Muscle of leg (tissue), 16 donors: ENCODE data around the gene FCRL4. TPM values are rescaled to one million over a fixed set of nuclear protein-coding genes. Genes with fewer than 3 reads are reported as not detected.

Source experiments
- DNase-seq: peaks from one replicate; pipeline ENCODE4 v3.0.0; 2013
- H3K27ac ChIP-seq: one replicate; pipeline ENCODE4 v1.5.1; 2013; ENCODE audit warnings: mild to moderate bottlenecking, low read length, control low read depth
- H3K27me3 ChIP-seq: one replicate; pipeline ENCODE4 v1.6.1; 2013; ENCODE audit warnings: low read length; ENCODE audit not compliant: control insufficient read depth, insufficient read depth
- H3K36me3 ChIP-seq: one replicate; pipeline ENCODE4 v1.6.1; 2013; ENCODE audit warnings: low read length; ENCODE audit not compliant: control insufficient read depth, insufficient read depth
- H3K4me1 ChIP-seq: one replicate; pipeline ENCODE4 v1.6.1; 2013; ENCODE audit warnings: low read length; ENCODE audit not compliant: control insufficient read depth, insufficient read depth
- H3K4me3 ChIP-seq: one replicate; pipeline ENCODE4 v1.5.1; 2013; ENCODE audit warnings: low read length, control low read depth
- H3K9me3 ChIP-seq: replicated peaks from 2 replicates; pipeline ENCODE4 v1.6.1; 2013; ENCODE audit warnings: low read depth, low read length; ENCODE audit not compliant: control insufficient read depth
- WGBS: methylation state at CpG from one replicate; pipeline ENCODE4 v1.1.5; 2013; ENCODE audit warnings: missing lambda C conversion rate; ENCODE audit not compliant: insufficient coverage; 5-methylcytosine and 5-hydroxymethylcytosine counted together
- long read RNA-seq, 11 donors: transcript quantifications; one replicate each; lab custom pipeline, GENCODE V29; 2026
- polyA plus RNA-seq, 8 donors: library from polyadenylated mRNA; unstranded; fragments of 120-200 nt; gene quantifications; one replicate each; pipeline versions ENCODE4 v1.2.1 to v1.2.3, GENCODE V29; 2013; ENCODE audit warnings: inconsistent platforms in 1 of 8, low replicate concordance in 1 of 8; ENCODE audit not compliant: insufficient read length in 8 of 8, insufficient read depth in 1 of 8
- total RNA-seq: library from RNA; stranded (reverse); fragments of 120-200 nt; gene quantifications from one replicate; pipeline ENCODE4 v1.2.4, GENCODE V29; 2013

FCRL4 gene
- total RNA-seq = not detected
- not detected for polyA plus RNA-seq
- long read RNA-seq, donor 1 = 0 reads
- long read RNA-seq, donor 2 = 0 reads
- long read RNA-seq, donor 3 = 0 reads
- long read RNA-seq, donor 4 = 0 reads
- long read RNA-seq, donor 5 = 0 reads
- long read RNA-seq, donor 6 = 0 reads
- long read RNA-seq, donor 7 = 0 reads
- long read RNA-seq, donor 8 = 0 reads
- long read RNA-seq, donor 9 = 0 reads
- long read RNA-seq, donor 10 = 0 reads
- long read RNA-seq, donor 11 = 0 reads

GRCh38 chr1:157597959-157598667, at the start of gene FCRL4:
Gene FCRL4 (minus strand): TSS chr1:157598085. CDS start chr1:157597944, 141 bp downstream.
- no peaks in the 10 kb centered on the region for H3K36me3 ChIP-seq
- no peak for DNase-seq
- no peaks in the 10 kb centered on the region for H3K9me3 ChIP-seq
- no peaks in the 10 kb centered on the region for H3K4me1 ChIP-seq
- no peak within 1 kb of the TSS for H3K27ac ChIP-seq
- WGBS = 60% methylated on average over 1 of the region's 2 CpGs
- H3K4me3 ChIP-seq = no peak within 1 kb of the TSS
- H3K27me3 ChIP-seq = peaks cover 2% of the 10 kb centered on the region

- DNase-seq = peak; percentile 5
- no peak overlapping the region for H3K27ac ChIP-seq
- H3K9me3 ChIP-seq = no peaks in the 10 kb centered on the region
- no peaks in the 10 kb centered on the region for H3K36me3 ChIP-seq
- H3K4me3 ChIP-seq = no peak overlapping the region
- H3K27me3 ChIP-seq = no peaks in the 10 kb centered on the region
- H3K4me1 ChIP-seq = no peaks in the 10 kb centered on the region
Observed at GRCh38 chr1:157646144-157646543, 48.3 kb upstream of the FCRL4 start.

- no peaks in the 10 kb centered on the region for H3K9me3 ChIP-seq
- H3K27ac ChIP-seq = no peak overlapping the region
- no peaks in the 10 kb centered on the region for H3K4me1 ChIP-seq
- no peaks in the 10 kb centered on the region for H3K36me3 ChIP-seq
- DNase-seq = no peak
- H3K27me3 ChIP-seq = no peaks in the 10 kb centered on the region
- H3K4me3 ChIP-seq = no peak overlapping the region
- 28% methylated on average over 2 of the region's 2 CpGs for WGBS
Observed at GRCh38 chr1:157641177-157641576, 43.3 kb upstream of the FCRL4 start.

- no peaks in the 10 kb centered on the region for H3K9me3 ChIP-seq
- 55% methylated on average over 3 of the region's 4 CpGs for WGBS
- no peak overlapping the region for H3K4me3 ChIP-seq
- H3K36me3 ChIP-seq = no peaks in the 10 kb centered on the region
- H3K27me3 ChIP-seq = no peaks in the 10 kb centered on the region
- DNase-seq = no peak
- no peaks in the 10 kb centered on the region for H3K4me1 ChIP-seq
- no peak overlapping the region for H3K27ac ChIP-seq
Observed at GRCh38 chr1:157639800-157640199, 41.9 kb upstream of the FCRL4 start.

GRCh38 chr1:157628773-157629172, 30.9 kb upstream of the FCRL4 start:
- peaks cover 2% of the 10 kb centered on the region for H3K27me3 ChIP-seq
- H3K4me3 ChIP-seq = no peak overlapping the region
- no peaks in the 10 kb centered on the region for H3K9me3 ChIP-seq
- WGBS = no CpG with 5 or more reads among the region's 1 CpG
- no peaks in the 10 kb centered on the region for H3K36me3 ChIP-seq
- no peaks in the 10 kb centered on the region for H3K4me1 ChIP-seq
- DNase-seq = no peak
- H3K27ac ChIP-seq = no peak overlapping the region

GRCh38 chr1:157626099-157626498, 28.2 kb upstream of the FCRL4 start:
- no CpG with 5 or more reads among the region's 2 CpGs for WGBS
- Histone ChIP-seq H3K4me3 (no peak overlapping the region), H3K9me3 (no peaks in the 10 kb centered on the region), H3K27me3 (peaks cover 2% of the 10 kb centered on the region), H3K36me3 (no peaks in the 10 kb centered on the region), H3K4me1 (no peaks in the 10 kb centered on the region), H3K27ac (no peak overlapping the region)
- no peak for DNase-seq

GRCh38 chr1:157624471-157624870, 26.6 kb upstream of the FCRL4 start:
- H3K36me3 ChIP-seq = no peaks in the 10 kb centered on the region
- H3K27ac ChIP-seq = no peak overlapping the region
- no peaks in the 10 kb centered on the region for H3K27me3 ChIP-seq
- WGBS = no CpG with 5 or more reads among the region's 2 CpGs
- H3K4me3 ChIP-seq = no peak overlapping the region
- no peak for DNase-seq
- H3K4me1 ChIP-seq = no peaks in the 10 kb centered on the region
- H3K9me3 ChIP-seq = no peaks in the 10 kb centered on the region

- no peak for DNase-seq
- Histone ChIP-seq H3K36me3 (no peaks in the 10 kb centered on the region), H3K27ac (no peak overlapping the region), H3K27me3 (no peaks in the 10 kb centered on the region), H3K4me1 (no peaks in the 10 kb centered on the region), H3K9me3 (no peaks in the 10 kb centered on the region), H3K4me3 (no peak overlapping the region)
- 87% methylated on average over 4 of the region's 5 CpGs for WGBS
Observed at GRCh38 chr1:157622471-157622870, 24.6 kb upstream of the FCRL4 start.

- H3K27ac ChIP-seq = no peak overlapping the region
- no peaks in the 10 kb centered on the region for H3K36me3 ChIP-seq
- no peak overlapping the region for H3K4me3 ChIP-seq
- no peaks in the 10 kb centered on the region for H3K4me1 ChIP-seq
- 69% methylated on average over 3 of the region's 3 CpGs for WGBS
- H3K27me3 ChIP-seq = no peaks in the 10 kb centered on the region
- no peak for DNase-seq
- H3K9me3 ChIP-seq = no peaks in the 10 kb centered on the region
Observed at GRCh38 chr1:157618190-157618589, 20.3 kb upstream of the FCRL4 start.

- H3K36me3 ChIP-seq = no peaks in the 10 kb centered on the region
- H3K4me3 ChIP-seq = no peak overlapping the region
- H3K27me3 ChIP-seq = peaks cover 2% of the 10 kb centered on the region
- DNase-seq = no peak
- H3K4me1 ChIP-seq = no peaks in the 10 kb centered on the region
- H3K9me3 ChIP-seq = no peaks in the 10 kb centered on the region
- WGBS = no CpG with 5 or more reads among the region's 1 CpG
- H3K27ac ChIP-seq = no peak overlapping the region
Observed at GRCh38 chr1:157600236-157600635, 2.4 kb upstream of the FCRL4 start.
